KMS-11 (cell line): Measurements from ENCODE around the gene GRK5.

Experiments used
- H2AFZ ChIP-seq: fragments of 200-600 bp; sonication (generic); 2 replicates; pipeline ENCODE4 v1.6.1; 2016; ENCODE audit warnings: antibody characterized with exemption, mixed run types, low read depth
- H3K27ac ChIP-seq: fragments of 200-600 bp; sonication (generic); 2 replicates; pipeline ENCODE4 v1.6.1; 2016; ENCODE audit warnings: mild to moderate bottlenecking, mixed run types
- H3K27me3 ChIP-seq: fragments of 200-600 bp; sonication (generic); 2 replicates; pipeline ENCODE4 v1.6.1; 2017; ENCODE audit warnings: mild to moderate bottlenecking, low read depth, mixed run types, moderate library complexity; ENCODE audit not compliant: insufficient read depth
- H3K36me3 ChIP-seq: fragments of 200-600 bp; sonication (generic); 2 replicates; pipeline ENCODE4 v1.6.1; 2017; ENCODE audit warnings: mild to moderate bottlenecking, mixed run types; ENCODE audit not compliant: insufficient read depth
- H3K4me1 ChIP-seq: fragments of 200-600 bp; sonication (generic); 2 replicates; pipeline ENCODE4 v1.6.1; 2016; ENCODE audit warnings: mild to moderate bottlenecking, low read depth, mixed run types; ENCODE audit not compliant: poor library complexity, severe bottlenecking
- H3K4me2 ChIP-seq: fragments of 200-600 bp; sonication (generic); 2 replicates; pipeline ENCODE4 v1.7.0; 2016; ENCODE audit warnings: mild to moderate bottlenecking, mixed run types
- H3K4me3 ChIP-seq: fragments of 200-600 bp; sonication (generic); IDR thresholded peaks from 2 replicates; pipeline ENCODE4 v1.6.1; 2017; ENCODE audit warnings: low read depth, low read length, mixed read lengths; ENCODE audit not compliant: insufficient read depth
- H3K79me2 ChIP-seq: fragments of 200-600 bp; sonication (generic); 2 replicates; pipeline ENCODE4 v1.6.1; 2016; ENCODE audit warnings: low read depth, mixed run types; ENCODE audit not compliant: insufficient read depth
- H3K9ac ChIP-seq: fragments of 200-600 bp; sonication (generic); 2 replicates; pipeline ENCODE4 v1.6.1; 2016; ENCODE audit warnings: mild to moderate bottlenecking, mixed run types
- H4K20me1 ChIP-seq: fragments of 200-600 bp; sonication (generic); 2 replicates; pipeline ENCODE4 v1.6.1; 2016; ENCODE audit warnings: mild to moderate bottlenecking, mixed run types; ENCODE audit not compliant: insufficient read depth
- CTCF ChIP-seq: fragments of 200-600 bp; sonication (generic); conservative IDR thresholded peaks from 2 replicates; pipeline ENCODE4 v1.6.1; 2017; ENCODE audit warnings: low read depth, mild to moderate bottlenecking, antibody characterized with exemption, low read length, moderate library complexity, mixed read lengths

The GRK5 gene

GRCh38 chr10:119216127-119216526, 8.8 kb downstream of the GRK5 start:
- H3K79me2 ChIP-seq, result no peaks in the 10 kb centered on the region
- no peaks in the 10 kb centered on the region for H3K27me3 ChIP-seq
- H3K4me2 ChIP-seq, result no peak overlapping the region
- no peak overlapping the region for H2AFZ ChIP-seq
- H4K20me1 ChIP-seq, result no peaks in the 10 kb centered on the region
- no peaks in the 10 kb centered on the region for H3K36me3 ChIP-seq
- H3K4me3 ChIP-seq, result no peak overlapping the region
- no peak overlapping the region for H3K27ac ChIP-seq
- H3K9ac ChIP-seq, result no peak overlapping the region
- no peak for TF ChIP-seq CTCF
- no peaks in the 10 kb centered on the region for H3K4me1 ChIP-seq

GRCh38 chr10:119217401-119217800, 10.0 kb downstream of the GRK5 start:
- H3K36me3 ChIP-seq, result no peaks in the 10 kb centered on the region
- TF ChIP-seq CTCF, result no peak
- H3K4me1 ChIP-seq, result no peaks in the 10 kb centered on the region
- no peak overlapping the region for H2AFZ ChIP-seq
- no peaks in the 10 kb centered on the region for H3K79me2 ChIP-seq
- H3K27me3 ChIP-seq, result no peaks in the 10 kb centered on the region
- no peak overlapping the region for H3K4me2 ChIP-seq
- no peaks in the 10 kb centered on the region for H4K20me1 ChIP-seq
- no peak overlapping the region for H3K27ac ChIP-seq
- no peak overlapping the region for H3K4me3 ChIP-seq
- H3K9ac ChIP-seq, result no peak overlapping the region

- H3K4me1 ChIP-seq, result no peaks in the 10 kb centered on the region
- H3K9ac ChIP-seq, result no peak overlapping the region
- no peaks in the 10 kb centered on the region for H3K79me2 ChIP-seq
- H2AFZ ChIP-seq, result no peak overlapping the region
- no peaks in the 10 kb centered on the region for H3K36me3 ChIP-seq
- no peak overlapping the region for H3K4me3 ChIP-seq
- H3K27me3 ChIP-seq, result no peaks in the 10 kb centered on the region
- no peak overlapping the region for H3K27ac ChIP-seq
- TF ChIP-seq CTCF, result no peak
- no peaks in the 10 kb centered on the region for H4K20me1 ChIP-seq
- no peak overlapping the region for H3K4me2 ChIP-seq
Observed at GRCh38 chr10:119217991-119218490, 10.7 kb downstream of the GRK5 start.

- Histone ChIP-seq H3K9ac (no peak overlapping the region), H3K4me1 (no peaks in the 10 kb centered on the region), H3K4me3 (no peak overlapping the region), H3K27ac (no peak overlapping the region), H3K27me3 (no peaks in the 10 kb centered on the region), H4K20me1 (no peaks in the 10 kb centered on the region), H3K36me3 (no peaks in the 10 kb centered on the region), H2AFZ (no peak overlapping the region), H3K4me2 (no peak overlapping the region), H3K79me2 (no peaks in the 10 kb centered on the region)
- TF ChIP-seq CTCF, result no peak
Observed at GRCh38 chr10:119219871-119220270, 12.5 kb downstream of the GRK5 start.

- TF ChIP-seq CTCF, result no peak
- Histone ChIP-seq H3K4me3 (no peak overlapping the region), H3K4me1 (no peaks in the 10 kb centered on the region), H3K36me3 (no peaks in the 10 kb centered on the region), H3K27me3 (no peaks in the 10 kb centered on the region), H4K20me1 (no peaks in the 10 kb centered on the region), H3K27ac (no peak overlapping the region), H3K4me2 (no peak overlapping the region), H2AFZ (no peak overlapping the region), H3K9ac (no peak overlapping the region), H3K79me2 (no peaks in the 10 kb centered on the region)
Observed at GRCh38 chr10:119221201-119221600, 13.8 kb downstream of the GRK5 start.
